CD14-positive monocyte (primary cell): ENCODE measurements around the gene PHLDB3. TPM values are rescaled to one million over a fixed set of nuclear protein-coding genes. Genes with fewer than 3 reads are reported as not detected.

Experiments used
- DNase-seq, 3 donors: peaks; one replicate each; pipeline ENCODE4 v3.0.0-alpha.2; 2011 to 2022
- H2AFZ ChIP-seq: 2 replicates; pipeline ENCODE4 v1.6.0; 2012; ENCODE audit warnings: mild to moderate bottlenecking, low read depth, low read length, inconsistent platforms; ENCODE audit not compliant: insufficient read depth, poor library complexity, severe bottlenecking
- H3K27ac ChIP-seq, 2 donors: 1 replicate in 1 of 2; 2 replicates in 1 of 2; pipeline ENCODE4 v1.5.1; 2012 to 2013; ENCODE audit warnings: low read length in 2 of 2, control low read depth in 1 of 2, inconsistent platforms in 1 of 2, low read depth in 1 of 2, mild to moderate bottlenecking in 1 of 2
- H3K27me3 ChIP-seq, 2 donors: one replicate each; pipeline versions ENCODE4 v1.6.0 to v1.6.1; 2011 to 2013; ENCODE audit warnings: low read length in 2 of 2; ENCODE audit not compliant: control insufficient read depth in 2 of 2, insufficient read depth in 2 of 2
- H3K36me3 ChIP-seq, 2 donors: replicated peaks in 1 of 2; 1 replicate in 1 of 2; 2 replicates in 1 of 2; pipeline versions ENCODE4 v1.5.1 to v1.6.1; 2012 to 2013; ENCODE audit warnings: low read length in 2 of 2, control low read depth in 1 of 2, inconsistent platforms in 1 of 2, mild to moderate bottlenecking in 1 of 2; ENCODE audit not compliant: insufficient read depth in 2 of 2, control insufficient read depth in 1 of 2
- H3K4me1 ChIP-seq, 2 donors: 1 replicate in 1 of 2; 2 replicates in 1 of 2; pipeline versions ENCODE4 v1.5.1 to v1.6.1; 2012 to 2013; ENCODE audit warnings: low read length in 2 of 2, control low read depth in 1 of 2, inconsistent platforms in 1 of 2, mild to moderate bottlenecking in 1 of 2, moderate library complexity in 1 of 2; ENCODE audit not compliant: insufficient read depth in 2 of 2, control insufficient read depth in 1 of 2
- H3K4me2 ChIP-seq: replicated peaks from 2 replicates; pipeline ENCODE3; 2012; ENCODE audit warnings: low read length, moderate library complexity, mild to moderate bottlenecking; ENCODE audit not compliant: poor library complexity, severe bottlenecking; ENCODE audit errors: extremely low read depth
- H3K4me3 ChIP-seq, 3 experiments: fragments of 200-600 bp in 1 of 3; sonication (generic) in 1 of 3; replicated peaks in 1 of 3; 1 replicate in 2 of 3; 2 replicates in 1 of 3; pipeline ENCODE4 v1.5.1; 2011 to 2013; ENCODE audit warnings: low read length in 3 of 3, mild to moderate bottlenecking in 3 of 3, control low read depth in 2 of 3, low read depth in 2 of 3, inconsistent platforms in 1 of 3, moderate library complexity in 1 of 3
- H3K79me2 ChIP-seq: 2 replicates; pipeline ENCODE4 v1.6.0; 2012; ENCODE audit warnings: mild to moderate bottlenecking, control low read depth, inconsistent platforms, low read length, moderate library complexity; ENCODE audit not compliant: insufficient read depth
- H3K9ac ChIP-seq: 2 replicates; pipeline ENCODE4 v1.6.0; 2017; ENCODE audit warnings: low read length, mild to moderate bottlenecking; ENCODE audit not compliant: insufficient read depth, poor library complexity, severe bottlenecking
- H3K9me3 ChIP-seq, 2 donors: replicated peaks in 1 of 2; 1 replicate in 1 of 2; 2 replicates in 1 of 2; pipeline versions ENCODE4 v1.5.1 to v1.6.1; 2012 to 2013; ENCODE audit warnings: low read length in 2 of 2, control low read depth in 1 of 2; ENCODE audit not compliant: control insufficient read depth in 1 of 2, insufficient read depth in 1 of 2
- H4K20me1 ChIP-seq: 2 replicates; pipeline ENCODE4 v1.6.0; 2012; ENCODE audit warnings: mild to moderate bottlenecking, low read length, control low read depth, moderate library complexity; ENCODE audit not compliant: insufficient read depth
- H3K27ac Mint-ChIP-seq, 7 donors: one replicate each; pipeline ENCODE4 v1.8.0; 2020; ENCODE audit warnings: mild to moderate bottlenecking in 7 of 7, mixed read lengths in 7 of 7, moderate library complexity in 6 of 7, inconsistent platforms in 2 of 7
- H3K27me3 Mint-ChIP-seq, 3 donors: one replicate each; pipeline ENCODE4 v1.8.0; 2021 to 2022; ENCODE audit warnings: low read depth in 3 of 3, mild to moderate bottlenecking in 3 of 3, mixed read lengths in 3 of 3, moderate library complexity in 3 of 3, inconsistent platforms in 1 of 3
- H3K36me3 Mint-ChIP-seq, 2 donors: one replicate each; pipeline ENCODE4 v1.8.0; 2020; ENCODE audit warnings: mixed read lengths in 2 of 2, inconsistent platforms in 1 of 2, mild to moderate bottlenecking in 1 of 2
- H3K4me1 Mint-ChIP-seq: one replicate; pipeline ENCODE4 v1.8.0; 2020; ENCODE audit warnings: mild to moderate bottlenecking, mixed read lengths
- H3K4me3 Mint-ChIP-seq, 2 donors: one replicate each; pipeline ENCODE4 v1.8.0; 2020; ENCODE audit warnings: mild to moderate bottlenecking in 2 of 2, mixed read lengths in 2 of 2, moderate library complexity in 1 of 2
- H3K9me3 Mint-ChIP-seq, 7 donors: one replicate each; pipeline ENCODE4 v1.8.0; 2020 to 2022; ENCODE audit warnings: mixed read lengths in 7 of 7, mild to moderate bottlenecking in 6 of 7, moderate library complexity in 6 of 7, inconsistent platforms in 2 of 7
- CTCF ChIP-seq: fragments of 200-600 bp; IDR thresholded peaks from one replicate; pipeline ENCODE4 v1.8.0; 2022; ENCODE audit warnings: antibody characterized with exemption, mild to moderate bottlenecking
- WGBS: methylation state at CpG from one replicate; pipeline ENCODE4 v1.1.5; 2013; ENCODE audit warnings: missing lambda C conversion rate; ENCODE audit not compliant: insufficient coverage; 5-methylcytosine and 5-hydroxymethylcytosine counted together
- intact Hi-C, 2 donors: fragments of 100-400 bp; cut with micrococcal nuclease; formaldehyde crosslinking; loops; one replicate each; pipeline versions ENCODE4 v1.15.0 to v1.15.1; 2023
- polyA plus RNA-seq, 3 donors: library from polyadenylated mRNA; depleted of rRNA in 1 of 3; unstranded in 2 of 3; stranded (reverse) in 1 of 3; fragments of 300-500 nt in 2 of 3; fragments of >200 nt in 1 of 3; fragmentation: Illumina TruSeq in 2 of 3; gene quantifications; 1 replicate in 2 of 3; 2 replicates in 1 of 3; pipeline ENCODE4 v1.2.3, GENCODE V29; 2012 to 2021

The PHLDB3 gene
- polyA plus RNA-seq, 3 donors, result 1.4 to 3.4 (median 1.7) TPM

- H3K27me3 Mint-ChIP-seq, result peaks cover 0 to 17% (median 4%) of the 10 kb centered on the region in 3 donors
- H3K27ac Mint-ChIP-seq, result peak overlapping the region; percentile 59 to 95 (median 93)
- Histone ChIP-seq H2AFZ (peak overlapping the region; percentile 71), H3K79me2 (no peaks in the 10 kb centered on the region), H4K20me1 (no peaks in the 10 kb centered on the region), H3K9me3 (no peaks in the 10 kb centered on the region), H3K27me3 (no peaks in the 10 kb centered on the region), H3K36me3 (no peaks in the 10 kb centered on the region), H3K4me1 (peaks cover 14 to 18% of the 10 kb centered on the region in 2 donors), H3K4me3 (peak overlapping the region in 2 of 3 experiments; percentile 62 to 74), H3K9ac (no peak overlapping the region), H3K27ac (peak overlapping the region in 1 of 2 donors; percentile 64), H3K4me2 (peak overlapping the region; percentile 81)
- peaks cover 18% of the 10 kb centered on the region for H3K4me1 Mint-ChIP-seq
- peaks cover 14 to 27% of the 10 kb centered on the region in 2 donors for H3K36me3 Mint-ChIP-seq
- WGBS, result no CpG with 5 or more reads among the region's 4 CpGs
- no peak for TF ChIP-seq CTCF
- H3K4me3 Mint-ChIP-seq, result peak overlapping the region; percentile 50 to 89
- DNase-seq, result no peak
- intact Hi-C loops, result no loop called here
- no peaks in the 10 kb centered on the region for H3K9me3 Mint-ChIP-seq
Observed at GRCh38 chr19:43474487-43474886, 30.1 kb downstream of the PHLDB3 start.

- WGBS, result 74% methylated on average over 4 of the region's 5 CpGs
- Mint-ChIP-seq H3K27me3 (peaks cover 0 to 14% (median 2%) of the 10 kb centered on the region in 3 donors), H3K4me3 (no peak overlapping the region), H3K4me1 (peaks cover 42% of the 10 kb centered on the region), H3K27ac (no peak overlapping the region), H3K36me3 (peaks cover 4 to 9% of the 10 kb centered on the region in 2 donors), H3K9me3 (peaks cover 0 to under 1% (median 0%) of the 10 kb centered on the region in 7 donors)
- Histone ChIP-seq H3K4me3 (no peak overlapping the region), H3K9me3 (no peaks in the 10 kb centered on the region), H2AFZ (no peak overlapping the region), H3K27ac (no peak overlapping the region), H3K4me2 (no peak overlapping the region), H4K20me1 (no peaks in the 10 kb centered on the region), H3K79me2 (no peaks in the 10 kb centered on the region), H3K9ac (no peak overlapping the region), H3K36me3 (no peaks in the 10 kb centered on the region), H3K4me1 (peaks cover 40 to 44% of the 10 kb centered on the region in 2 donors), H3K27me3 (no peaks in the 10 kb centered on the region)
- no peak for DNase-seq
- intact Hi-C loops, result no loop called here
- TF ChIP-seq CTCF, result no peak
Observed at GRCh38 chr19:43471091-43471490, 33.5 kb downstream of the PHLDB3 start.
